GM19099 (cell line): ENCODE data around the gene NLGN2.

Experiments used
- POLR2A ChIP-seq: IDR thresholded peaks from 3 replicates; pipeline ENCODE4 v1.6.1; 2011; ENCODE audit warnings: low read depth; ENCODE audit not compliant: insufficient read length; ENCODE audit errors: extremely low read depth

Gene NLGN2

DNA sequence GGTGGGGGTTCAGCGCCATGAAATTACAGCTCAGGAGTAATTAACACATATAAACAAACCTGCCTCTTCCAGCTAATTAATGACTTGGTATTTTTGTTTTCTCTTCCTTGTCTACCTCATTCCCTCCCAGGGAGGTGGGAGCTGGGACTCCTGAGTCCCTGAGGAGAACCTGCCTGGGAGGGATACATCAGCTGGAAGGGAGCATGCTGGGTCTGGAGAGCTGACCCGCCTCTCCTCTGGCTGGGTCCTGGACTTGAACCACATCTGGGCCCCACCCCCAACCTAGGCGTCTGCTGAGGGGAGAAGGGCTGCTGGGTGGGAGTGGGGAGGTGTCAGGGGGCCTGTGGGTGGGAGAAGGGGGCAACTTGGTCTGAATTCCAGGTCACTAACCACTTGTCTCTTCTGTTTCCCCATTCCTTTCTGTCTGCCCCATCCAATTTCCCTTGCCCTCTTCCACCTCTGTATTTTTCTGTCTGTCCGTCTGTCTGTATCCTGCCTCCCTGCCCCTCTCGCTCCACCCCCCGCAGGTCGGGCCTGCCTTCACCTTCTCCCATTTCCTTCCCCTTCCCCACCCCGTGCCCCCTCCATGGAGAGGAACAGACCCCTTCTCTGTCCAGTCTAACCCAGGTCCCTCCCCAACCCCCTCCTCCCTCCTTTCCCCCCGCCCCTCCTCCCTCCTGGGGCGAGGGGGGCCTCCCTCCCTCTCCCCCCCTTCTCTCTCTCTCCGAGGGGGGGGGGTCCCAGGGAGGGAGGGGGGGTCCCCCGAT lies at the start of gene NLGN2:
TSS of gene NLGN2 (plus strand) at position 361 of the 767 bp plus-strand sequence. CDS start 411 bp downstream, outside the sequence.
- no peak for TF ChIP-seq POLR2A

DNA sequence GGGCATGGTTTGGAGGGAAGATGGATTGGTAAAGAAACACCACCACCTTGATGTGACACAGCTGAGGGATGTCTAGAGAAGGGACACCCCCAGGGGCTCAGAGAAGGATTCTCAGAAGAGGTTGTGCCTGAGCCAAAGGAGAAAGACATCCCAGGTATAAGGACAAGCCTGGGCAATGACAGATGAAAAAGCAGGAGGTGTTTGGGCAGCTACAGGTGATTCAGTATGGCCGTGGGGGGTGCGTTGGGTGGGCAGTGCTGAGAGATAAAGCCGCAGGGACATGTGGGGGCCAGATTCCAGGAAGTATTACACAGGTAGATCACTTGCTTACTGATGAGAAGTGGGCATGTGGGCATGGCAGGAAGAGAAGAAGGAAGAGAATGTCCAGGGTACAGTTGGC lies 45.7 kb upstream of the NLGN2 start:
- no peak for TF ChIP-seq POLR2A

DNA sequence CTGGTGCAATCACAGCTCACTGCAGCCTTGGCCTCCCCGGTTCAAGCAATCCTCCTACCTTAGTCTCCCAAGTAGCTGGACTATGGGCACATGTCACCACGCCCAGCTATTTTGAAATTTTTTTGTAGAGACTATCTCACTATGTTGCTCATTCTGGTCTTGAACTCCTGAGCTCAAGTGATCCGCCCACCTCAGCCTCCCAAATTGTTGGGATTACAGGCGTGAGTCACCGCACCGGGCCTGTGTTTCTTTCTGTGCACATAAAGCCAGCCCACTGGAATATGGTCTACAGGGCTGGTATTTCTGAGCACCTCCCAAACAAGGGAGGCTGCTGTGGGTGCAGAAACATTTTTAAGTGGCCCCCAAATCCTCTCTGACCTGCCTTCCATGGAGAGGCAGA lies 44.3 kb upstream of the NLGN2 start:
- no peak for TF ChIP-seq POLR2A

DNA sequence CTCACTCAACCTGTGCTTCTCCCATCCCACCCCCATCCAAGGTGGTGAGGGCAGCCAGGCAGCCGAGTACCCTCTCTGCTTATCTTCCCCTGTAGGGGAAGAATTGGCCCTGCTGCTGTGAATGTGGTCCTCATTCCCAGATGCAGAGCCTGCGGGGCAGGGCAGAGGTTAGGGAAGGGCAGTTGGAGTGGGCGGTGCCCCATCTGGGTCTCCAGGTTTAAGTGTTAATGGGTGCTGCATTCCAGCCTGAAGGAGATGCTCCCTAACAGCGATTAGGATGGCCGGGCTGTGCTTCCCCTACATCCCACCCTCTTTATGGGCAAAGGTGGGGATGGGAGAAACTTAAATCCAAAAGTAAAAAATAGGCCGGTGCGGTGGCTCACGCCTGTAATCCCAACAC lies 40.6 kb upstream of the NLGN2 start:
- no peak for TF ChIP-seq POLR2A

DNA sequence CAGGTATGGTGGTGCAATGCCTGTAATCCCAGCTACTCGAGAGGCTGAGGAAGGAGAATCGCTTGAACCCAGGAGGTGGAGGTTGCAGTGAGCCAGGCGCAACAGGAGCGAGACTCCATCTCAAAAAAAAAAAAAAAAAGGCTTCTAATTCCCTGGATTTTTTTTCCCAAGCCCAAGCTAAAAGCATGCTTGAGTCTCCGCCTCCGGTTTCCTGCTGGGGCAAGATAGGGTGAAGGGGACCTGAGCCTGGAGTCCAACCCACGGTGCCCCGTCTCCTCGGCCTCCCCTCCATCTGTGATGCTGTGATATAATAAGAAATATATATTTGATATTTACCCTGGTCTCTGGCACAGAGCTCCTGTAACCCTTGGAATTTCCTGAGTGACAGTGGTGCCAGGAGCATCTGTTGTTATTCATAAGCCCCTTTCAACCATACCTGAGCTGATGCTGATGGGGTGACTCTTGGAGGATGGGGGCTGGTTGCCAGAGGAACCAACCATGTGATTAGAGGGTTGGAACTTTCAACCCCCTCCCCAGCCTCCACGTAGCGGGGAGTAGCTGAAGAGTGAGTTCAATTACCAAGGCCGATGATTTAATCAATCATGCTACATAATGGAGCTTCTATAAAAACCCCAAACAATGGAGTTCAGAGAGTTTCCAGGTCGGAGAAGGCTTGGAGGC lies 39.6 kb upstream of the NLGN2 start:
- no peak for TF ChIP-seq POLR2A

DNA sequence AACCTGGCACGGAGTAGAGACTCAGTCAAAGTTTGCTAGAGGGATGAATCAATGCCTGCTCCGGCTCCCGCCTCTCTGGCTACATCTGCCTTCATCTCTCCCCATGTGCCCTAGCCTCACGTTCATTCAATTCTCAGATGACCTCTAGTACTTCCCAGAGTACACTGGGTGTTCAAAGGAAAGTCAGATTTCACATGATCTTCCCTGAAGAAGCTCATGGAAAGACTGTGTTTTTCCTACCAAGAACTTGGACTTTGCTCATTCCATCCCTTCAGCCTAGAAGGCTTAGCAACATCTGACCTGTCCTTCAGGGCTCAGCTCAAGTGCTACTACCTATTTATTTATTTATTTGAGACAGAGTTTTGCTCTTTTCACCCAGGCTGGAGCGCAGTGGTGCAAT lies 37.8 kb upstream of the NLGN2 start:
- no peak for TF ChIP-seq POLR2A

DNA sequence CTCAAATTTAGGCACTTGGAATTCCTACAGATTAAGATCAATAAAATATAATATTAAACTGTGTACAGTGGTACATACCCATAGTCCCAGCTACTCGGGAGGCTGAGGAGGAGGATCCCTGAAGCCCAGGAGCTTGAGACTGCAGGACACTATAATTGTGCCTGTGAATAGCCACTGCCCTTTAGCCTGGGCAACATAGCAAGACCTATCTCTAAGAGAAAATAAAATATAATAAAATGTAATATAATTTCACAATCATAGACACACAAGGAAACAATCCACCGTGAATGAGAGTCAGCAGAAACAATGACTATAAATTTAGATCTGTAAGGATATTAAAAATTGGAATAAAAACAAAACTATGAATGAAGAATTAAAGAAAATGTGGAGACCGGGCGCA lies 36.8 kb upstream of the NLGN2 start:
- no peak for TF ChIP-seq POLR2A

DNA sequence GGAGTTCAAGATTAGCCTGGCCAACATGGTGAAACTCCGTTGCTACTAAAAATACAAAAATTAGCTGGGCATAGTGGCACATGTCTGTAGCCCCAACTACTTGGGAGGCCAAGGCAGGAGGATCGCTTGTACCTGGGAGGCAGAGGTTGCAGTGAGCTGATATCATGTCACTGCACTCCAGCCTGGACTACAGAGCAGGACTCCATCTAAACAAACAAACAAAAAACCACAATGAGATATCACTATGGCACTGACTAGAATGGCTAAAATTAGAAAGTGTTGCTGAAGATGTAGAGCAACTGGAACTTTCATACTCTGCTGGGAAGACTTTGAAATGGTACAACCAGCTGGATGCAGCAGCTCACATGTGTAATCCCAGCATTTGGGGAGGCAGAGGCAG lies 33.3 kb upstream of the NLGN2 start:
- no peak for TF ChIP-seq POLR2A

DNA sequence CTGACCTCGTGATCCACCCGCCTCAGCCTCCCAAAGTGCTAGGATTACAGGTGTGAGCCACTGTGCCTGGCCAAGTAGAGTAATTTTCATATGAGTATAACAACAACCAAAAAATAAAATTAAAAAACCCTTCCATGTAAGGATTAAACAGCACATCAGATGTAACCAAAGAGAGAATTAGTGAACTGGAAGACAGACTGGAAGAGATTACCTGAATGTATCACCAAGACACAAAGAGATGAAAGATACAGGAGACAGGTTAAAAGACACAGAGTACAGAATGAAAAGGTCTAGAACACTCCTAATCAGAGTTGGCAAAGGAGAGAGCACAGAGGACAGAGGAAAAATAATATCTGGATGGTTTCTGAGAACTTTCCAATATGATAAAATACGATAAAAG lies 28.5 kb upstream of the NLGN2 start:
- TF ChIP-seq POLR2A, result no peak

DNA sequence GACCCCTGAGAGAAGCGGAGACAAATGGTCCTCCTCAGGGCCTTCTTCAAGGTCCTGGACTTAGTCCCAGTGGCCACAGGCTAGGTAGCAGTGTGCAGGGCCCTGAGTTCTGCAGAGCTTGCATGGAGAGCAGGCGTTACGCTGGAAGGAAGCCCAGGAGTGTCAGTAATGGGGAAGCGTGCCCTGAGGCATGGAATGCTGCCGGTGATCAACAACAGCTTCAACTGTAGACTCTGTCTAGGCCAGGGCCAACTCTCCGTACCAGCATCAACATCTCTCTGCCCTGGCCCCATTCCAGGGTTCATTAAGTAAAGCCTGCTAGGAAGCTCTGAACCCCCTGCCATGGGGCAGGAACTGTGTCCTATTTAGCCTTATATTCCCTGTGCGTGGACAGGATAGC lies 27.3 kb upstream of the NLGN2 start:
- no peak for TF ChIP-seq POLR2A

DNA sequence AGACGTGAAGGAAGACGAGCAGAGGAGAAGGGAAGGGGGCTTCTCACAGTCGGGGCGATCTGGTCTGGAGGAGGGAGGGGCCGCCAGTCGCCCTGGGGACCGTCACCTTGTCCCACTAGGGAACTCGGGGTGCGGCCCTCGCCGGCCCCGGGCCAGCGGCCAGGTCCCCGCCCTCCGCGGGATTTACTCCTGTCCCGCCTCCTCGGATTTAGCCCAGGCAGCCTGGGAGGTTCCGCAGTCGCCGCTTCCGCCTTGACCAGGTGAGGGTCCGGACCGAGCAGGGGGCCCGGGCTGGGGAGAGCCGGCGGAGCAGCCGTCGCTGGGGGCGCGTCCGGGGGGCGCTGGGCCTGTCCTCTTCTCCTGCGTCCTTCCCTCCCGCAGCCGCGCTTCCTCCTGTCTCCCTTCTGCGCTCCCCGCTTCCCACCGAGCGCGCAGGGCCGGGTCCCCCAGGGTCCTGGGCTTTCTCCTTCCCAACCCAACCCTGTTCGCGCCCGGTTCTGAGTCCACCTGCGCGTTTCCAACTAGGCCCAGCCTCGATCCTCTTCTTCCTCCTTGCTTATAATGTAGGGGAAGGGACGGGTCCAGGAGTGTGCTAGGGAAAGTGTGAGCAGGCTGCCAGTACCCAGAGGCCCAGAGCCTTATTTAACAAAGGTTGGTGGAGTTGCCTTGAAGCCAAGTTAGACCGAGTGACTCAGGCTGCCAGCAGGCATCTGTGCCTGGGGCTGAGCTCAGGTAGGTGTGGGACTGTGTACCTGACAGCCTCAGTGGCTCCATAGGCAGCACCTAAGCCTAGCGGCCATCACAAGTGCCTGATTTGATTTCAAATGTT lies 26.6 kb upstream of the NLGN2 start, which contains the start of gene TNK1:
TSS of gene TNK1 (plus strand) at position 235 of the 829 bp plus-strand sequence. CDS start 1,838 bp downstream, outside the sequence.
- no peak for TF ChIP-seq POLR2A

DNA sequence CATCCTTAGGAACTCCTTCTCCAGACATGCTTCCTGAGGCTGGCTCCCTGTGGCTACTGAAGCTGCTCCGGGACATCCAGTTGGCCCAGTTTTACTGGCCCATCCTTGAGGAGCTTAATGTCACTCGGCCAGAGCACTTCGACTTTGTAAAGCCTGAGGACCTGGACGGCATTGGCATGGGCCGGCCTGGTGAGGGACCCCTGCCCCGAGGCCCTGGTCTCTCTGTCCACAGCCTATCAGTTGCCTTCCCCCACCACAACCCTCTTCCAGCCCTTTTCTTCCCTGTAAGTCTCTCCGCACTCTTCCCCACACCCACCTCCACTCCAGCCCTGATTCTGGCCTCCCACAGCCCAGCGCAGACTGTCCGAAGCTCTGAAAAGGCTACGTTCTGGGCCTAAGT lies 24.7 kb upstream of the NLGN2 start:
- TF ChIP-seq POLR2A, result no peak

DNA sequence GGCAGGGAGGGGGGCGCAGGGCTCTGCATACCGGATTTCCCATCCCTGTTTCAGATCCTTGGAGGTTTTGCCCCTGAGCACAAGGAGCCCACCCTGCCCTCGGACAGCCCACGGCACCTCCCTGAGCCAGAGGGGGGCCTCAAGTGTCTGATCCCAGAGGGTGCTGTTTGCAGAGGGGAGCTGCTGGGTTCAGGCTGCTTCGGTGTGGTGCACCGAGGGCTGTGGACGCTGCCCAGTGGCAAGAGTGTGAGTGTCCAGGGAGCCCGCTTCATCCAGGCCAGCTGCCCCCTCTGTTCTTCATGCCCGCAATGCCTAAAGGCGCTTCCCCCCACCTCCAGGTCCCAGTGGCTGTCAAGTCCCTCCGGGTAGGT lies 24.3 kb upstream of the NLGN2 start:
- no peak for TF ChIP-seq POLR2A

DNA sequence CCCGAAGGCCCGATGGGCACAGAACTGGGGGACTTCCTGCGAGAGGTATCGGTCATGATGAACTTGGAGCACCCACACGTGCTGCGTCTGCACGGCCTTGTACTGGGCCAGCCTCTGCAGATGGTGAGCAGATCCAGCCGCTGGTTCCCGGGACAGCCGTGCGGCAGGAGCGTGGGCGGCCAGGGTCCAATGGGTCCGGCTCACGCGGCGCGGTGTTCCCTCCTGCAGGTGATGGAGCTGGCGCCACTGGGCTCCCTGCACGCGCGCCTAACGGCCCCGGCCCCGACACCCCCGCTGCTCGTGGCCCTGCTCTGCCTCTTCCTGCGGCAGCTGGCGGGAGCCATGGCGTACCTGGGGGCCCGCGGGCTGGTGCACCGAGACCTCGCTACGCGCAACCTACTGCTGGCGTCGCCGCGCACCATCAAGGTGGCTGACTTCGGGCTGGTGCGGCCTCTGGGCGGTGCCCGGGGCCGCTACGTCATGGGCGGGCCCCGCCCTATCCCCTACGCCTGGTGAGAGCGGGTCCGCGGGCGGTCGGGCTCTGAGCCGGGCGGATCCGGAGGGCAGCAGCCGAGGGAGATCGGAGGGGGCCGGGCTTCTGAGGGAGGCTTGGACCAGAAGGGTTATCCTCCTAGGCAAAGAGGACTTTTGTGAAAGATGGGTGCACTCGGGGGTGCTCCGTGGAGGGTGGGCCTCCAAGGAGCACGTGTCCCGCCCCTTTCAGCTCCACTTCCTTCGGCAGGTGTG lies 23.7 kb upstream of the NLGN2 start:
- TF ChIP-seq POLR2A, result peak; percentile 36
